Mesenchymal stem cell (in vitro differentiated cells and primary cell): ENCODE data around the gene EFEMP2.

Experiments
- DNase-seq: peaks from one replicate; pipeline ENCODE4 v3.0.0-alpha.2; 2013
- H2AFZ ChIP-seq: one replicate; pipeline ENCODE4 v1.6.1; 2013; ENCODE audit warnings: low read depth, mild to moderate bottlenecking, control low read depth, inconsistent platforms, low read length, moderate library complexity
- H2AK5ac ChIP-seq: 2 replicates; pipeline ENCODE4 v1.6.1; 2013; ENCODE audit warnings: low read length, moderate library complexity, mild to moderate bottlenecking, inconsistent platforms; ENCODE audit not compliant: severe bottlenecking
- H2BK120ac ChIP-seq: one replicate; pipeline ENCODE4 v1.6.1; 2013; ENCODE audit warnings: low read depth, mild to moderate bottlenecking, inconsistent platforms, low read length, moderate library complexity
- H2BK12ac ChIP-seq, 2 experiments: one replicate each; pipeline ENCODE4 v1.6.1; 2013; ENCODE audit warnings: inconsistent platforms in 2 of 2, low read length in 2 of 2, mild to moderate bottlenecking in 2 of 2, moderate library complexity in 2 of 2, control low read depth in 1 of 2
- H2BK15ac ChIP-seq: one replicate; pipeline ENCODE4 v1.6.1; 2013; ENCODE audit warnings: mild to moderate bottlenecking, low read depth, inconsistent platforms; ENCODE audit not compliant: poor library complexity, severe bottlenecking
- H2BK5ac ChIP-seq: 2 replicates; pipeline ENCODE4 v1.6.1; 2013; ENCODE audit warnings: low read depth, mild to moderate bottlenecking, low read length, control low read depth, inconsistent platforms; ENCODE audit not compliant: poor library complexity, severe bottlenecking
- H3K14ac ChIP-seq, 2 experiments: one replicate each; pipeline ENCODE4 v1.6.1; 2013; ENCODE audit warnings: inconsistent platforms in 2 of 2, low read length in 2 of 2, control low read depth in 1 of 2, mild to moderate bottlenecking in 1 of 2, moderate library complexity in 1 of 2
- H3K18ac ChIP-seq, 2 experiments: one replicate each; pipeline ENCODE4 v1.6.1; 2013; ENCODE audit warnings: inconsistent platforms in 2 of 2, low read length in 2 of 2, control low read depth in 1 of 2, low read depth in 1 of 2, mild to moderate bottlenecking in 1 of 2
- H3K23ac ChIP-seq, 2 experiments: one replicate each; pipeline ENCODE4 v1.6.1; 2013; ENCODE audit warnings: inconsistent platforms in 2 of 2, low read length in 2 of 2, mild to moderate bottlenecking in 2 of 2, moderate library complexity in 2 of 2, control low read depth in 1 of 2
- H3K27ac ChIP-seq: 2 replicates; pipeline ENCODE4 v1.5.1; 2013; ENCODE audit warnings: mild to moderate bottlenecking, moderate library complexity, low read length, control low read depth, inconsistent platforms; ENCODE audit not compliant: poor library complexity, severe bottlenecking
- H3K27me3 ChIP-seq, 2 experiments: 2 replicates each; pipeline versions ENCODE4 v1.6.1 to v1.7.0; 2013; ENCODE audit warnings: low read length in 2 of 2, mild to moderate bottlenecking in 2 of 2, moderate library complexity in 2 of 2, control low read depth in 1 of 2, inconsistent platforms in 1 of 2; ENCODE audit not compliant: control insufficient read depth in 1 of 2, insufficient read depth in 1 of 2
- H3K36me3 ChIP-seq, 2 experiments: 2 replicates each; pipeline versions ENCODE4 v1.6.1 to v1.7.0; 2013; ENCODE audit warnings: low read length in 2 of 2, control low read depth in 1 of 2, inconsistent platforms in 1 of 2, low read depth in 1 of 2, mild to moderate bottlenecking in 1 of 2; ENCODE audit not compliant: insufficient read depth in 2 of 2, control insufficient read depth in 1 of 2
- H3K4ac ChIP-seq, 2 experiments: one replicate each; pipeline ENCODE4 v1.6.1; 2013; ENCODE audit warnings: inconsistent platforms in 2 of 2, low read length in 2 of 2, mild to moderate bottlenecking in 2 of 2, moderate library complexity in 2 of 2, control low read depth in 1 of 2, low read depth in 1 of 2
- H3K4me1 ChIP-seq: 2 replicates; pipeline ENCODE4 v1.6.1; 2013; ENCODE audit warnings: low read depth, low read length, control low read depth; ENCODE audit not compliant: control insufficient read depth, insufficient read depth
- H3K4me2 ChIP-seq: 2 replicates; pipeline ENCODE4 v1.6.1; 2013; ENCODE audit warnings: low read length, mild to moderate bottlenecking, inconsistent platforms; ENCODE audit not compliant: poor library complexity, severe bottlenecking
- H3K4me3 ChIP-seq, 2 experiments: 2 replicates each; pipeline versions ENCODE4 v1.5.1 to v1.7.0; 2013; ENCODE audit warnings: low read length in 2 of 2, mild to moderate bottlenecking in 2 of 2, control low read depth in 1 of 2, low read depth in 1 of 2; ENCODE audit not compliant: insufficient read depth in 1 of 2
- H3K79me1 ChIP-seq: replicated peaks from 2 replicates; pipeline ENCODE4 v1.6.1; 2013; ENCODE audit warnings: mild to moderate bottlenecking, control low read depth, low read length, inconsistent platforms; ENCODE audit not compliant: poor library complexity, severe bottlenecking
- H3K9ac ChIP-seq: 2 replicates; pipeline ENCODE4 v1.7.0; 2013; ENCODE audit warnings: mild to moderate bottlenecking, low read length, moderate library complexity
- H3K9me3 ChIP-seq: 2 replicates; pipeline ENCODE4 v1.7.0; 2013; ENCODE audit warnings: mild to moderate bottlenecking, low read length; ENCODE audit not compliant: control insufficient read depth
- H4K8ac ChIP-seq: one replicate; pipeline ENCODE4 v1.6.1; 2013; ENCODE audit warnings: inconsistent platforms, mild to moderate bottlenecking, low read length, moderate library complexity
- H4K91ac ChIP-seq: one replicate; pipeline ENCODE4 v1.6.1; 2013; ENCODE audit warnings: mild to moderate bottlenecking, low read length, inconsistent platforms
- whole genome bisulfite sequencing: methylation state at CpG from one replicate; pipeline ENCODE4 v1.1.7; 2013; ENCODE audit warnings: mixed read lengths; 5-methylcytosine and 5-hydroxymethylcytosine counted together

The EFEMP2 gene

DNA sequence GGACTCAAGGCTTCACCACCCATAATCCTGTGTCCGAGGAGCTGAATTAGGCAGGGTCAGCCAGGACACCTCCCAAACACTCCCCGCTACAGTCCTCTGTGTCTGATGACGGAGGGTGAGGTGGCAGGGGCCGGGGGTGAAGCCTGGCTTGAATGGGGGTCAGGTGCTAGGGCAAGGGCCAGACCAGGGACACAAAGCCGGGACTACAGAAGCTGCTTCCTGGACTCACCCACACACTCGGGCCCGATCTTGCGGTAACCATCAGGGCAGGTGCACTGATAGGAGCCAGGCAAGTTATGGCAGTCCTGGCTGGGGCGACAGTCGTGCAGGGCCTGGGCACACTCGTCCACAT, 2.3 kb downstream of the EFEMP2 start:
- Histone ChIP-seq H3K36me3 (peaks cover 54 to 59% of the 10 kb centered on the region in 2 experiments), H3K23ac (no peak overlapping the region), H2BK120ac (no peak overlapping the region), H2BK5ac (no peak overlapping the region), H3K27ac (no peak overlapping the region), H3K4ac (peak overlapping the region; percentile 17 to 64), H3K4me1 (peaks cover 37% of the 10 kb centered on the region), H4K91ac (peak overlapping the region; percentile 61), H4K8ac (peak overlapping the region; percentile 76), H3K27me3 (no peaks in the 10 kb centered on the region), H2AFZ (no peak overlapping the region), H3K4me3 (peak overlapping the region; percentile 6 to 87), H2BK15ac (no peak overlapping the region), H3K9me3 (no peaks in the 10 kb centered on the region), H3K14ac (peak overlapping the region in 1 of 2 experiments; percentile 20), H2BK12ac (peak overlapping the region in 1 of 2 experiments; percentile 51), H3K9ac (peak overlapping the region; percentile 94), H3K79me1 (peaks cover 13% of the 10 kb centered on the region), H3K18ac (peak overlapping the region; percentile 24 to 42), H3K4me2 (no peak overlapping the region), H2AK5ac (no peak overlapping the region)
- DNase-seq, result no peak
- WGBS, result 89% methylated on average over 9 of the region's 11 CpGs

- 91% methylated on average over 21 of the region's 24 CpGs for WGBS
Measured at GRCh38 chr11:65869643-65870306, 2.8 kb downstream of the EFEMP2 start.

GRCh38 chr11:65868907-65869306, 3.7 kb downstream of the EFEMP2 start:
- H3K27me3 ChIP-seq, result no peaks in the 10 kb centered on the region
- no peak overlapping the region for H2BK120ac ChIP-seq
- no peak overlapping the region for H3K18ac ChIP-seq
- H3K36me3 ChIP-seq, result peaks cover 68 to 73% of the 10 kb centered on the region in 2 experiments
- H3K27ac ChIP-seq, result no peak overlapping the region
- H3K23ac ChIP-seq, result no peak overlapping the region
- H3K14ac ChIP-seq, result no peak overlapping the region
- H3K4me2 ChIP-seq, result no peak overlapping the region
- H2BK15ac ChIP-seq, result no peak overlapping the region
- no peak overlapping the region for H2BK12ac ChIP-seq
- no peak overlapping the region for H3K4ac ChIP-seq
- H3K4me3 ChIP-seq, result no peak overlapping the region
- H3K79me1 ChIP-seq, result peaks cover 17% of the 10 kb centered on the region
- no peak overlapping the region for H4K91ac ChIP-seq
- no peaks in the 10 kb centered on the region for H3K9me3 ChIP-seq
- H4K8ac ChIP-seq, result no peak overlapping the region
- DNase-seq, result no peak
- H2BK5ac ChIP-seq, result no peak overlapping the region
- peak overlapping the region; percentile 36 for H3K9ac ChIP-seq
- H3K4me1 ChIP-seq, result peaks cover 41% of the 10 kb centered on the region
- no peak overlapping the region for H2AFZ ChIP-seq
- WGBS, result 86% methylated on average over 1 of the region's 3 CpGs
- H2AK5ac ChIP-seq, result no peak overlapping the region

More at GRCh38 chr11:65869643-65870306, 2.8 kb downstream of the EFEMP2 start:
- Histone ChIP-seq H2BK120ac (no peak overlapping the region), H3K4me2 (no peak overlapping the region), H2BK15ac (peak overlapping the region; percentile 75), H3K23ac (no peak overlapping the region), H3K4me3 (peak overlapping the region in 1 of 2 experiments; percentile 6), H3K9ac (peak overlapping the region; percentile 36), H3K79me1 (peaks cover 14% of the 10 kb centered on the region), H2AK5ac (no peak overlapping the region), H2AFZ (no peak overlapping the region), H2BK5ac (no peak overlapping the region), H4K91ac (peak overlapping the region; percentile 61), H3K27ac (no peak overlapping the region), H3K27me3 (no peaks in the 10 kb centered on the region), H3K9me3 (no peaks in the 10 kb centered on the region), H3K36me3 (peaks cover 59 to 64% of the 10 kb centered on the region in 2 experiments), H3K4ac (peak overlapping the region in 1 of 2 experiments; percentile 64), H3K14ac (no peak overlapping the region), H2BK12ac (peak overlapping the region in 1 of 2 experiments; percentile 51), H3K4me1 (peaks cover 38% of the 10 kb centered on the region), H4K8ac (peak overlapping the region; percentile 76), H3K18ac (peak overlapping the region; percentile 24 to 42)
- DNase-seq, result no peak

- no peak overlapping the region for H2BK12ac ChIP-seq
- 86% methylated on average over 17 of the region's 19 CpGs for WGBS
- H3K4me2 ChIP-seq, result no peak overlapping the region
- no peaks in the 10 kb centered on the region for H3K9me3 ChIP-seq
- H2BK5ac ChIP-seq, result no peak overlapping the region
- no peak overlapping the region for H2BK15ac ChIP-seq
- H3K4ac ChIP-seq, result no peak overlapping the region
- H3K27ac ChIP-seq, result no peak overlapping the region
- H3K14ac ChIP-seq, result no peak overlapping the region
- H2BK120ac ChIP-seq, result no peak overlapping the region
- H3K18ac ChIP-seq, result no peak overlapping the region
- H2AK5ac ChIP-seq, result no peak overlapping the region
- peaks cover 19% of the 10 kb centered on the region for H3K79me1 ChIP-seq
- no peak overlapping the region for H3K9ac ChIP-seq
- H3K36me3 ChIP-seq, result peaks cover 75 to 80% of the 10 kb centered on the region in 2 experiments
- no peaks in the 10 kb centered on the region for H3K27me3 ChIP-seq
- H3K23ac ChIP-seq, result no peak overlapping the region
- H2AFZ ChIP-seq, result no peak overlapping the region
- peaks cover 46% of the 10 kb centered on the region for H3K4me1 ChIP-seq
- peak overlapping the region; percentile 63 for H4K91ac ChIP-seq
- peak; percentile 31 for DNase-seq
- H3K4me3 ChIP-seq, result no peak overlapping the region
- no peak overlapping the region for H4K8ac ChIP-seq
Measured at GRCh38 chr11:65868076-65868667, 4.4 kb downstream of the EFEMP2 start.
